Neuronal stem cell (in vitro differentiated cells): Measurements from ENCODE around the gene ATP2C2.
"Not testable (repeated sequence)": the region's sequence is repeated elsewhere in the genome, so short reads cannot be mapped to it uniquely, and the experiment has no call there.

Source experiments
- DNase-seq: peaks from one replicate; pipeline ENCODE4 v3.0.0-alpha.2; 2013; ENCODE audit warnings: low spot score
- H2AFZ ChIP-seq: one replicate; pipeline ENCODE4 v1.6.1; 2013; ENCODE audit warnings: mild to moderate bottlenecking, low read length, inconsistent platforms
- H2AK5ac ChIP-seq: 2 replicates; pipeline ENCODE4 v1.6.1; 2013; ENCODE audit warnings: low read depth, mild to moderate bottlenecking, inconsistent platforms, low read length, moderate library complexity, mixed read lengths
- H2BK120ac ChIP-seq: 2 replicates; pipeline ENCODE4 v1.6.1; 2013; ENCODE audit warnings: low read depth, mild to moderate bottlenecking, inconsistent platforms, low read length, moderate library complexity, mixed read lengths
- H2BK12ac ChIP-seq: one replicate; pipeline ENCODE4 v1.6.1; 2013; ENCODE audit warnings: low read length, inconsistent platforms
- H2BK15ac ChIP-seq: 2 replicates; pipeline ENCODE4 v1.6.1; 2013; ENCODE audit warnings: mild to moderate bottlenecking, low read length, inconsistent platforms, mixed read lengths
- H2BK5ac ChIP-seq: one replicate; pipeline ENCODE4 v1.6.1; 2013; ENCODE audit warnings: inconsistent platforms, mild to moderate bottlenecking, low read length, moderate library complexity
- H3K14ac ChIP-seq: one replicate; pipeline ENCODE4 v1.6.1; 2013; ENCODE audit warnings: low read length, inconsistent platforms
- H3K18ac ChIP-seq: 2 replicates; pipeline ENCODE4 v1.6.1; 2013; ENCODE audit warnings: low read length, inconsistent platforms
- H3K23ac ChIP-seq: 2 replicates; pipeline ENCODE4 v1.6.1; 2013; ENCODE audit warnings: low read depth, mild to moderate bottlenecking, mixed read lengths, low read length, inconsistent platforms; ENCODE audit not compliant: poor library complexity
- H3K27ac ChIP-seq: replicated peaks from 3 replicates; pipeline ENCODE4 v1.5.1; 2013; ENCODE audit warnings: low read length, inconsistent platforms
- H3K27me3 ChIP-seq, 3 experiments: 2 replicates each; pipeline ENCODE4 v1.6.1; 2013; ENCODE audit warnings: low read length in 3 of 3, mild to moderate bottlenecking in 2 of 3, inconsistent platforms in 1 of 3, low read depth in 1 of 3, mixed read lengths in 1 of 3, moderate library complexity in 1 of 3; ENCODE audit not compliant: control insufficient read depth in 3 of 3, insufficient read depth in 3 of 3
- H3K36me3 ChIP-seq, 2 donors: replicated peaks in 1 of 2; 2 replicates each; pipeline ENCODE4 v1.6.1; 2013; ENCODE audit warnings: low read length in 2 of 2; ENCODE audit not compliant: control insufficient read depth in 2 of 2, insufficient read depth in 2 of 2
- H3K4ac ChIP-seq: 2 replicates; pipeline ENCODE4 v1.6.1; 2013; ENCODE audit warnings: inconsistent platforms, mild to moderate bottlenecking, low read length, moderate library complexity
- H3K4me1 ChIP-seq, 2 donors: 1 replicate in 1 of 2; 2 replicates in 1 of 2; pipeline ENCODE4 v1.6.1; 2013; ENCODE audit warnings: low read length in 2 of 2, low read depth in 1 of 2; ENCODE audit not compliant: control insufficient read depth in 2 of 2, insufficient read depth in 1 of 2
- H3K4me2 ChIP-seq: one replicate; pipeline ENCODE4 v1.6.1; 2013; ENCODE audit warnings: mild to moderate bottlenecking, low read length, inconsistent platforms; ENCODE audit not compliant: insufficient read depth, poor library complexity, severe bottlenecking
- H3K4me3 ChIP-seq, 2 donors: 2 replicates each; pipeline ENCODE4 v1.5.1; 2013; ENCODE audit warnings: low read length in 2 of 2, mild to moderate bottlenecking in 2 of 2, inconsistent platforms in 1 of 2, moderate library complexity in 1 of 2
- H3K79me1 ChIP-seq: one replicate; pipeline ENCODE4 v1.6.1; 2013; ENCODE audit warnings: low read depth, mild to moderate bottlenecking, inconsistent platforms, low read length, moderate library complexity
- H3K9ac ChIP-seq: one replicate; pipeline ENCODE4 v1.6.1; 2013; ENCODE audit warnings: mild to moderate bottlenecking, low read depth, low read length, inconsistent platforms; ENCODE audit not compliant: poor library complexity
- H3K9me3 ChIP-seq, 2 donors: replicated peaks in 1 of 2; 2 replicates each; pipeline versions ENCODE3 to v1.6.1; 2013; ENCODE audit warnings: low read length in 2 of 2, mild to moderate bottlenecking in 2 of 2, inconsistent platforms in 1 of 2, low read depth in 1 of 2, mixed read lengths in 1 of 2, moderate library complexity in 1 of 2; ENCODE audit not compliant: control insufficient read depth in 2 of 2, insufficient read depth in 1 of 2
- H4K8ac ChIP-seq: one replicate; pipeline ENCODE4 v1.6.1; 2013; ENCODE audit warnings: low read depth, mild to moderate bottlenecking, inconsistent platforms, low read length, moderate library complexity
- H4K91ac ChIP-seq: one replicate; pipeline ENCODE4 v1.6.1; 2013; ENCODE audit warnings: low read length, low read depth, mild to moderate bottlenecking, inconsistent platforms; ENCODE audit not compliant: poor library complexity
- WGBS, 2 donors: extraction: QIAGEN DNeasy Blood & Tissue Kit; methylation state at CpG; one replicate each; pipeline ENCODE4 v1.1.7; 2013; ENCODE audit warnings: missing lambda C conversion rate in 2 of 2, mixed read lengths in 1 of 2; ENCODE audit not compliant: insufficient read length in 2 of 2, insufficient replicate concordance in 1 of 2; ENCODE audit errors: extremely low coverage in 2 of 2; 5-methylcytosine and 5-hydroxymethylcytosine counted together

The ATP2C2 gene

DNA sequence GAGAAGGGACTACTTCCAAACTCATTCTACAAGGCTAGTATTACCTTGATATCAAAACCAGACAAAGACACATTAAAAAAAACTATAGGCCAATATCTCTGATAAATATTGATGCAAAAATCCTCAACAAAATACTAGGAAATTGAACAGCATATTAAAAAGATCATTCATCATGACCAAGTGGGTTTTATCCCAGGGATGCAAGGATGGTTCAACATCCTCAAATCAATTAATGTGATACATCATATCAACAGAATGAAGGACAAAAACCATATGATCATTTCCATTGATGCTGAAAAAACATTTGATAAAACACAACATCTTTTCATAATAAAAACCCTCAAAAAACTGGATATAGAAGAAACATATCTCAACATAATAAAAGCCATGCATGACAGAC lies 31.1 kb upstream of the ATP2C2 start:
- not testable (repeated sequence) for H4K8ac ChIP-seq, H3K36me3 ChIP-seq, H2BK120ac ChIP-seq, H4K91ac ChIP-seq, H2AK5ac ChIP-seq, H3K27me3 ChIP-seq, DNase-seq, H3K9ac ChIP-seq, H3K4me3 ChIP-seq, H3K18ac ChIP-seq, H3K14ac ChIP-seq, H3K9me3 ChIP-seq, H3K79me1 ChIP-seq, H3K4me2 ChIP-seq, H3K27ac ChIP-seq, H3K4me1 ChIP-seq, H2BK5ac ChIP-seq, H2BK12ac ChIP-seq, H3K4ac ChIP-seq, H3K23ac ChIP-seq, H2BK15ac ChIP-seq, H2AFZ ChIP-seq

DNA sequence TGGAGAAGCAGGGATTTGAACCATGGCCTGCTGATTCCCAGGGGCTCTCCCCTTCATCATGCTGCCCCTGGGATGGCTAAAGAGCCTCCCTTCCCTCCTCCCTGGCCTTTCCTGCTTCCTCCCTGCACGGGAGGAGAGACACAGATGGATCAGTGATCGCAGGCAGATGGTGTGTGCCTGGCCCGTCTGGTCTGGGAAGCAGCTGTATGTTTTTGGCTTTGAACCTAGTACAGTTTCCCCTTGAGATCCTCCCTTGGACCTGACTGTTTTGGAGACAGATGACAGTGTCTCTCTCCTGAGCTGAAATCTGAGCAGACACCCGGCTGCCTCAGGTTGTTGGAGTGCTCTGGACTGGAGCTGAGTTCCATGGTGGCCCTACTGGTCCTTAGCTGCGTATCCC lies 29.0 kb upstream of the ATP2C2 start:
- Histone ChIP-seq H3K4me3 (no peak overlapping the region), H3K36me3 (no peaks in the 10 kb centered on the region), H3K23ac (no peak overlapping the region), H3K79me1 (no peaks in the 10 kb centered on the region), H2BK15ac (no peak overlapping the region), H3K4ac (no peak overlapping the region), H2AFZ (no peak overlapping the region), H4K91ac (no peak overlapping the region), H2AK5ac (no peak overlapping the region), H3K18ac (no peak overlapping the region), H3K27ac (no peak overlapping the region), H3K27me3 (peaks cover 0 to 10% (median 0%) of the 10 kb centered on the region in 3 experiments), H3K9me3 (peaks cover 3 to 4% of the 10 kb centered on the region in 2 donors), H2BK12ac (no peak overlapping the region), H3K4me2 (no peak overlapping the region), H3K4me1 (peaks cover 0 to 2% of the 10 kb centered on the region in 2 donors), H2BK120ac (no peak overlapping the region), H3K14ac (no peak overlapping the region), H3K9ac (no peak overlapping the region), H2BK5ac (no peak overlapping the region), H4K8ac (no peak overlapping the region)
- no CpG with 5 or more reads among the region's 5 CpGs for WGBS, 2 donors
- no peak for DNase-seq

DNA sequence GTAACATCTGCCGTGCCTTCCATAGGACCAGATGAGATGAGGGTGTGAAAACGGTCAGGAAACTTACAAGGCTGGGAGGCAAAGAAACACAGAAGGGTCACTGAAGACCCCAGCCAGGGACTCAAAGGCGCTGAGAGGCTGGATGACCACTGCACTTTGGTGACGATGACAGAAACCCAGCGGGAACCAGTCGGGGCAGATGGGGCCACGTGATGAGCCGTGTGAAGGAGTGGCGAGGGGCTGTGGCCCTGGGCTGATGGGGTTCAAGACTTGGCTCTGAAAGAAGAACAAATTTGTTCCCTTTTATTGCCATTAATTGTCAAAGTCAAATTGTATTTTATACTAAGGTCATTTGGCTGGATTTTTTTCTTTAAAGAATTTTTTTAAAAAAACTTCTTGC lies 28.6 kb upstream of the ATP2C2 start:
- Histone ChIP-seq H2BK5ac (no peak overlapping the region), H3K14ac (no peak overlapping the region), H4K8ac (no peak overlapping the region), H3K23ac (no peak overlapping the region), H3K9ac (no peak overlapping the region), H3K4me3 (no peak overlapping the region), H3K27ac (no peak overlapping the region), H3K4me1 (peaks cover 0 to 2% of the 10 kb centered on the region in 2 donors), H4K91ac (no peak overlapping the region), H3K9me3 (peaks cover 3 to 4% of the 10 kb centered on the region in 2 donors), H3K36me3 (no peaks in the 10 kb centered on the region), H2BK15ac (no peak overlapping the region), H3K18ac (no peak overlapping the region), H3K27me3 (peaks cover 0 to 14% (median 0%) of the 10 kb centered on the region in 3 experiments), H2AFZ (no peak overlapping the region), H2BK120ac (no peak overlapping the region), H3K4ac (no peak overlapping the region), H2AK5ac (no peak overlapping the region), H2BK12ac (no peak overlapping the region), H3K4me2 (no peak overlapping the region), H3K79me1 (no peaks in the 10 kb centered on the region)
- no CpG with 5 or more reads among the region's 9 CpGs for WGBS, 2 donors
- DNase-seq: no peak

DNA sequence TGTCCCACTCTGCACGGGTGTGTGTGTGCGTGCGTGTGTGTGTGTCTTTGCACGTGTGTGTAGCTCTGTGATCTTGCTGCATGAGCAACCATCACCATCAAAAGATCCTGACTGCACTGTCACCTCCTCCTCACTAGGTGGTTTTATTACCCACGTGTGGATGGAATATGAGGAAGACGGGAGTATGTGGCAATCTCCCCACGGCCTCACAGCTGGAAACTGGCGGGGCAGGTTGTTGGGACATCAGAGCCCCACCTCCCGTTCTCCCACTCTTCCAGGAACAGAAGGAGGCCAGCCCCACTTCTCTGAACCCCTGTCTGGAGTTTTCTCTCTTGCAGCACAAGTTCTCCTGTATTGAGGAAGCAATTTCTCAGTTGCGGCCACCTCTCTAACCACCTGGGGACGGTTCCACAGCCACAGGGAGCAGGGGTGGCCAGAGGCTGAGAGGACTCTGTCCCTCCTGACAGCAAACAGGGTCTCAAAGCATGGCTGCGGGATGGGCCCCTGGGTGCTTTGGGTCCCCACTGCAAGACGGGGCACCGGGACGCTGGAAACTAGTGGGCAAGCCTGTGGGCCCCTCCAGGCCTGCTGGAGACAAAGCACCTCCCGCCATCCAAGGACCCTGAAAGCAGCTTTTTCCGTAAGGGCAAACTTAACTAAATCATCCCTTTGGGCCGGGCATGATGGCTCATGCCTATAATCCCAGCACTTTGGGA lies 27.9 kb upstream of the ATP2C2 start:
- Histone ChIP-seq H3K27me3 (peaks cover 0 to 20% (median 0%) of the 10 kb centered on the region in 3 experiments), H2AK5ac (peak overlapping the region; percentile 13), H4K8ac (no peak overlapping the region), H4K91ac (no peak overlapping the region), H2BK12ac (peak overlapping the region; percentile 60), H2BK120ac (no peak overlapping the region), H3K4me2 (no peak overlapping the region), H3K36me3 (no peaks in the 10 kb centered on the region), H2BK15ac (peak overlapping the region; percentile 20), H3K4me3 (no peak overlapping the region), H3K14ac (no peak overlapping the region), H2AFZ (no peak overlapping the region), H3K23ac (no peak overlapping the region), H3K4ac (no peak overlapping the region), H3K27ac (no peak overlapping the region), H3K9ac (no peak overlapping the region), H3K4me1 (peaks cover 0 to 2% of the 10 kb centered on the region in 2 donors), H3K9me3 (peaks cover 3 to 4% of the 10 kb centered on the region in 2 donors), H3K79me1 (no peaks in the 10 kb centered on the region), H2BK5ac (no peak overlapping the region), H3K18ac (peak overlapping the region; percentile 82)
- WGBS, 2 donors: no CpG with 5 or more reads among the region's 18 CpGs
- DNase-seq: no peak
